Motor neuron (in vitro differentiated cells): ENCODE data around the gene NCKAP5. TPM values are rescaled to one million over a fixed set of nuclear protein-coding genes. Genes with fewer than 3 reads are reported as not detected.

Experiments
- ATAC-seq, 8 experiments: fragments of 200-7000 bp; cut with Tn5 transposase; replicated peaks in 6 of 8; 2 replicates each; pipeline ENCODE4 v1.8.0; 2021; ENCODE audit warnings: mild to moderate bottlenecking in 8 of 8, moderate library complexity in 8 of 8
- H3K27ac ChIP-seq, 2 donors: fragments of 250-450 bp; sonication (Bioruptor Pico); 2 replicates each; pipeline ENCODE4 v1.9.0; 2021; ENCODE audit warnings: antibody characterized with exemption in 2 of 2, mild to moderate bottlenecking in 2 of 2, moderate library complexity in 1 of 2
- H3K4me1 ChIP-seq, 2 donors: fragments of 250-450 bp; sonication (Bioruptor Pico); replicated peaks in 1 of 2; 2 replicates each; pipeline ENCODE4 v1.6.1; 2021; ENCODE audit warnings: antibody characterized with exemption in 2 of 2, mild to moderate bottlenecking in 2 of 2, moderate library complexity in 1 of 2
- H3K4me3 ChIP-seq, 5 donors: fragments of 250-450 bp; sonication (Bioruptor Pico); 2 replicates each; pipeline ENCODE4 v1.9.0; 2021; ENCODE audit warnings: antibody characterized with exemption in 5 of 5, mild to moderate bottlenecking in 5 of 5, moderate library complexity in 4 of 5
- WGBS, 10 experiments: fragments of 450-650 bp; shearing (Covaris generic); methylation state at CpG; one replicate each; pipeline ENCODE4 v1.0.0; 2022; 5-methylcytosine and 5-hydroxymethylcytosine counted together
- in situ Hi-C, 9 experiments: fragments of 400-800 bp; cut with MboI; loops; one replicate each; pipeline ENCODE4 v1.15.0; 2021; ENCODE audit warnings: low sequenced_read_pairs in 9 of 9, low pct_unique_long_range_greater_than_20kb in 2 of 9; ENCODE audit not compliant: unreplicated experiment in 9 of 9
- total RNA-seq, 8 experiments: library from RNA; unstranded; fragments of 300-600 nt; gene quantifications; 2 replicates each; pipeline versions ENCODE4 v1.2.3 to v1.2.4, GENCODE V29; 2022

The NCKAP5 gene
- 10 to 100 TPM in 1 of 8 experiments, 1 to 10 TPM in 6, under 1 TPM in 1; 0.66 to 16.2 (median 5.9) TPM for total RNA-seq

DNA sequence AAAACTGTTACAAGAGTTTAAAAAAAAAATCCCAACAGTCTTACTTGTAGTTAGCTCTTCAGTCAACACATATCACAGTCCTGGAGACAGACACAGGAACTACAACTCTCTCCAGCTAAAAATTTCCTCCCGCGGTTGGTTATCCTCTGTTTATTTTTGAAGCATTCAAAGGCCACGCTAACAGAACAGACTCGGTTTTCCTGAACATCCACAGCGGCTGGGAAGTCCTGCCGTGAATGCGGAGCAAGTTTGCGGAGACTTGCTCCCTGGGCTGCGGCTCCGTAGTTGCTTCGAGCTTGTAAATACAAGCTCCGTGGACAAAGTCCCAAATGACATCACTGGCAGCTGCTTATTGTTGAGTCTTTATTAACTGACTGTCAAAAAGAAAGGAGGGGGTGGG is at the start of gene NCKAP5:
NCKAP5 (minus strand) TSS at position 292 of the 400 bp plus-strand sequence. CDS start 50,937 bp downstream, outside the sequence.
- in situ Hi-C loops = loop anchor here in 1 of 9 experiments (25.0 kb wide), 1 partner anchor 381 kb away; no protein-coding TSS in a partner anchor
- peak; percentile 19 to 72 (median 54) for ATAC-seq
- H3K27ac ChIP-seq = no peak within 1 kb of the TSS
- peak within 1 kb of the TSS in 4 of 5 donors; percentile 10 to 20 (median 16) for H3K4me3 ChIP-seq
- peaks cover 24 to 27% of the 10 kb centered on the region in 2 donors for H3K4me1 ChIP-seq
- WGBS, 10 experiments = 2 to 40% (median 7%) methylated on average over 1 to 8 of the region's 12 CpGs; no CpG with 5 or more reads in 1 of the 10 experiments

DNA sequence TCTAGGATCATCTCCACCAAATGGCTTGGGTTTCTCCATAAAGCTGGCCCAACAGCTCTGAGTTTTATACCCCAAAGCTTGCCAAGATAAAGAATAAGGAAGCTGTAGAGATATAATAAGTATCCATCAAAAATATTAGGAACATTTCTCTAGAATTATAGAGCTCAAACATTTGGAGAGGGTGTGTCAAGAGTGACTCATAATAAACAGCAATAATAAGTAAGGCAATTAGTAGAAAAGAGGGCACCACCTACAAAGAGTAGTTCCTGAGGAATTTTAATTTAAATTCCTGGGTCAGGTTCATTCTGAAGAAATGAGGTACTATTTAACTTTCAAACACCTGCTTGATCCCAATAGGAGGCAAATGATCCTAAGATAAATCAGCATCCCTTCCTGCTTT is 41.4 kb upstream of the NCKAP5 start:
- peak in 1 of 8 experiments; percentile 9 for ATAC-seq
- in situ Hi-C loops = no loop called here
- H3K4me1 ChIP-seq = peaks cover 19 to 39% of the 10 kb centered on the region in 2 donors
- H3K4me3 ChIP-seq = no peak overlapping the region
- no peak overlapping the region for H3K27ac ChIP-seq

DNA sequence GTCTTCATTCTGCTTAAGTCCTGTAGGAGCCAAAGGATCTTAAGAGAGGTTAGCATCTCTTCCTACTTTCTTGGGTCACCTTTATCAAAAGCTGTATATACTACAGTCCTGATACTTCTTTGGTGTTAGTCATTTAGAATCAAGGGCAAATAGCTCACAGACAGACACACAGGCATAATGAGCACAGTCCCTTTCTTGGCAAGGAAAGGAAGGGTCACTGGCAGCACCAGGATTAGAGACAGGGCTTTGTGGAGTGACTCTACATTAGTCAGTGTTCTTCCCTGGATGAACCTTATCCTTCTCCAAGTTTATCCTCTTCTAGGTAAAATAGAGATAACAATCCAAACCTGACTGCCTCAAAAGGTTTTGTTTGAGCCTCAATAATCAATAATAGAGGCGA is 40.0 kb upstream of the NCKAP5 start:
- Histone ChIP-seq H3K4me1 (peaks cover 19 to 39% of the 10 kb centered on the region in 2 donors), H3K4me3 (no peak overlapping the region), H3K27ac (no peak overlapping the region)
- in situ Hi-C loops = no loop called here
- WGBS, 10 experiments = 60 to 100% (median 93%) methylated on average over 1 of the region's 1 CpG; no CpG with 5 or more reads in 4 of the 10 experiments
- ATAC-seq = no peak

DNA sequence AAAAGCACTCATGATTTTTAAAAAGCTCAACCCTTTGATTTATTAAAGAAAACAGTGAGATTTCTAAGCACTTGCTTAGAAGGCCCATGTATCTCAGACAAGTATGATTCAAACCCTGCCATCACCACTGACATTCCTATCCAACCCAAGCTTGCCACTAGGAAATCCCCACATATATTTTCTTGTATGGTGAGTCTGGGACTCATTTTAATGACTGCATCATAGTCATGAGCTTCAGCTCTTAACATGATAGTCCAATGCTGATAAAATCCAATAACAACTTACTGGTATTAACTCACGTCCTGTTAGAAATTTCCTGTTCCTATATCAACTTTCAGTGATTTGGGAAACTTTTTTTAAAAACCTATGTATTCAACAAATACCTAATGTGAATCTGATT is 39.4 kb upstream of the NCKAP5 start:
- WGBS, 10 experiments = 83 to 100% (median 100%) methylated on average over 1 of the region's 1 CpG; no CpG with 5 or more reads in 1 of the 10 experiments
- in situ Hi-C loops = no loop called here
- H3K4me1 ChIP-seq = peaks cover 19 to 39% of the 10 kb centered on the region in 2 donors
- no peak overlapping the region for H3K27ac ChIP-seq
- no peak for ATAC-seq
- H3K4me3 ChIP-seq = no peak overlapping the region

DNA sequence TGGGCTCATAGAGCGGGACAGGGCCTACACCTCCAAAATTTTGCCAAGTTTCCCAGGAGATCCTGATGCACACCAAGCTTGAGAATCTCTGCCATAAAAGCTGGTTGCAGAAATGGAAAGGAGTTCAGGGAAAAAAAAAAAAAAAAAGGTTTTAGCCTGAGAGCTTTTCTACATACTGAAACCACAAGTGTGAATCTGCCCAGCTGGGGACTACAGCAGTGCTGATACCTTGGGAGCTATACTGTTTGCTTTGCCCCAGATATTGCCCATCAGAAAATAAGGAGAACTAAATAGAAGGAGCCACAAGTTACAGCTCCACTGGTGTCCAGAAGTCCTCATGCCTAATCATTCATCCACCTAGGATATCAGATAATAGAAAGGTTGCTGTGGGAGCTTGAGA is 38.4 kb upstream of the NCKAP5 start:
- no peak for ATAC-seq
- in situ Hi-C loops = no loop called here
- no peak overlapping the region for H3K27ac ChIP-seq
- H3K4me3 ChIP-seq = no peak overlapping the region
- 100% methylated on average over 1 of the region's 1 CpG; no CpG with 5 or more reads in 7 of the 10 experiments for WGBS, 10 experiments
- H3K4me1 ChIP-seq = peaks cover 19 to 39% of the 10 kb centered on the region in 2 donors

DNA sequence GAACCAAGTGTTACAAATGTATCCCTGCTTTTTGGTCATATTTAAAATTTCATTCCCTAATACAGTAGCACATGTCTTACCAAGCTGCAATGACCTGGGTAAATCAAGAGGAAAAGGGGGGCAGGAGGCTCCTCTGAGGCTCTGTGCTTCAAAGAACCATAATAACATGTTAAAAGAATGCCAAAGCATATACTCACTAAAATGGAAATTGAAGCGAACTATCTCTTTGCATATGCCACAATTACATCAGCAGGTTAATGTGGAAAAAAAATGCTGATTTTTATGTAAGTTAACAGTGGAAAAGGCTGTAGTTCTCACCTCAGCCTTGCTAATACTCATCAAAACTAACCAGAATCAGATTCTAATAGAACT is 37.5 kb upstream of the NCKAP5 start:
- in situ Hi-C loops = no loop called here
- Histone ChIP-seq H3K4me3 (no peak overlapping the region), H3K27ac (no peak overlapping the region), H3K4me1 (peaks cover 15 to 31% of the 10 kb centered on the region in 2 donors)
- ATAC-seq = peak in 4 of 8 experiments; percentile 51 to 71 (median 57)
- 0 to 100% (median 29%) methylated on average over 1 of the region's 1 CpG; no CpG with 5 or more reads in 2 of the 10 experiments for WGBS, 10 experiments

DNA sequence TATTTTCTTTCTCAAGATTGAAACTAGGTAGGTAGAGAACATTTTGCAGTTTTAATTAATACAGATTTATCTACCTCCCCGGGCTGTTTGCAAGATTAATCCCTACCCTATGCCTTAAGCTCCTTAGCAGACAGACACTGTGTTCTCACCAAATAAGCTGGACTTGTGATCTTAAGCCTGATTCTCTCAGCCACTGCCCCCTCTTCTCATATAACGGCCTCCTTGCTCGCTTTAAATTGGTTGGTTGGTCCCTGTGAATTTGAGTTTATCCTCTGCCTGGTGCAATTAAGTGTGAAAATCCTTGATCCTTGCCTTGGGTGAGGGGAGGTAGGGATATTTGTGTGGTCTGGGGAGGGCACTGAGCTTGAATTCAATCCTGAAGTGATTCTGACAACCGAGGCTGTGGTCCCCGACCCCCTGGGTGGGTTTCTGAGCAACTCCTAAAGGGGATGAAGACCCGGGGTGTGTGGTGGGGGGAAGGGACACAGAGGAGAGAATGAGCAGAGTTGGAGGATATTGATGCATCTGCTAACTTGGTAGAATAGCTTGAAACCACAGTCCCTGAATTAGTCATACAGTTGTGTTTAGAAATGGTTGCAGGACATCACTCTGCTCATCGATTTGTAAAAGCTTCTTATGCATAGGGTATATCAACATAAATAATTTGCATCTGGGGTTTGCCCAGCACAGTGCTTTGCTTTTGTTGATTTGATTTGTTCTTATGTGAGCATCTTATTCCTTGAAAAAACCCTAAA is 36.9 kb upstream of the NCKAP5 start:
- H3K4me1 ChIP-seq = peaks cover 17 to 25% of the 10 kb centered on the region in 2 donors
- no peak overlapping the region for H3K4me3 ChIP-seq
- in situ Hi-C loops = no loop called here
- H3K27ac ChIP-seq = no peak overlapping the region
- peak in 6 of 8 experiments; percentile 21 to 79 (median 63) for ATAC-seq
- 0 to 73% (median 37%) methylated on average over 1 to 7 of the region's 7 CpGs; no CpG with 5 or more reads in 2 of the 10 experiments for WGBS, 10 experiments

DNA sequence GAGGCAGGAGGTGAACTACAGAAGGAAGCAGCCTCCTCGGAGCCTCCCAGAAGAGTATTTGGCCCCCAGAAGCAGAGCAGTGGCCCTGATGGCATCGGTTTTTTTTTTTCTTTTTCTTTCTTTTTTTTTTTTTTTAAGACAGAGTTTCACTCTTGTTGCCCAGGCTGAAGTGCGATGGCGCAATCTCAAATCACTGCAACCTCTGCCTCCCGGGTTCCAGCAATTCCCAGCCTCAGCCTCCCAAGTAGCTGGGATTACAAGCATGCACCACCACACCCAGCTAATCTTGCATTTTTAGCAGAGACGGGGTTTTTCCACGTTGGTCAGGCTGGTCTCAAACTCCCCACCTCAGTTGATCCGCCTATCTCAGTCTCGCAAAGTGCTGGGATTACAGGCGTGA is 34.8 kb upstream of the NCKAP5 start:
- Histone ChIP-seq H3K4me3 (no peak overlapping the region), H3K27ac (no peak overlapping the region), H3K4me1 (peaks cover 22 to 27% of the 10 kb centered on the region in 2 donors)
- in situ Hi-C loops = no loop called here
- no peak for ATAC-seq
- 83 to 100% (median 93%) methylated on average over 1 to 7 of the region's 10 CpGs; no CpG with 5 or more reads in 1 of the 10 experiments for WGBS, 10 experiments

DNA sequence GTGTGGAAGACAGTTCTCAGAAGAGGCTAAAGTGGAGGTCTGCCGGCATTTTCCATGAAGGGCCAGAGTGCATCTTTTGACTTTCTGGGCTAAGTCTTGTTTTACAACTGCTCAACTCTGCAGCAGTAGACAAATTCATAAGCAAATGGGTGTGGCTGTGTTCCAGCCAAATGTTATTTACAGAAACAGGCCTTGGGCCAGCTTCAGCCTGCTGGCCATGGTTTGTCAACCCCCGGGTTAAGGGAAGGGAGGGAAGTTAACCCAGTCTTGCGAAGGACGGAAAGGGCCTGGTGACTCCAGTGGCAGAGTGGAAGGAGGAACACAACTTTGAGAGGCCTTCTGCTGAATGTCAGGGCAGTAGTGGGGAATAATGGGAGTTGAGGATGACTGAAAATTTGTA is 34.3 kb upstream of the NCKAP5 start:
- Histone ChIP-seq H3K27ac (no peak overlapping the region), H3K4me1 (peaks cover 22 to 27% of the 10 kb centered on the region in 2 donors), H3K4me3 (no peak overlapping the region)
- WGBS, 10 experiments = 0 to 100% (median 80%) methylated on average over 1 to 4 of the region's 4 CpGs; no CpG with 5 or more reads in 1 of the 10 experiments
- peak in 3 of 8 experiments; percentile 81 to 85 (median 84) for ATAC-seq
- in situ Hi-C loops = no loop called here

DNA sequence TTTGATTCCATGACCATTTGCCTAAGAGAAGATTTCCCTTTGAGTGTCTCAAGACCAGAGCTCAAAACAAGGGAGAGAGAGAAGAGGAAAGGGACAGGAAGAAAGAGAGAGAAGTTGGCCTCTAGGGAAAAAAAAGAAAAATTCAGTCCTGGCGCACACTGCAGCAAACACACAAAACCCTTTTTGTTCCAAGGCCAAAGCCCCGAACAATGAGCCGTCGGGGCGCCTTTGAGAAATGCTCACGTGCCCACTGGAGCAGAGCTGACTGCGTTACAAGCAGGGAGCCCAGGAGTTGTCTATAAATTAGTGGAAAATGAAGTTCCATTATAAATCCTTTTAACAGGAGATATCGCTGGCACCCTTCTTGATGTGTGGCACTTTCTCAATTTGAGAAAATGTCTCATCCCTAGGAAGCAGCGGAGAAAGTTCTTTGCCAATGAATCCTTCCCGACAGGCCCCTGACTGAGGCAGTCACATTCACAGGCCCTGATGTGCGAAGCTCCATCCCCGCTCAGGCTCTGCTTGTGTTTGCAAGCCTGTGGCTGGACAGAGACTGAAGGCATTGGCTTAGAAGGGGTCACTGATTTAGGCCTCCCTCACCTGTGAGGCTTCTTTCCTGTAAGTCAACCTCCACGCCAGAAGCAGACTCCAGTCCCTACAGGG is 32.1 kb upstream of the NCKAP5 start:
- 17 to 100% (median 71%) methylated on average over 1 to 13 of the region's 13 CpGs; no CpG with 5 or more reads in 1 of the 10 experiments for WGBS, 10 experiments
- Histone ChIP-seq H3K4me3 (no peak overlapping the region), H3K27ac (peak overlapping the region in 1 of 2 donors; percentile 19), H3K4me1 (peaks cover 15 to 25% of the 10 kb centered on the region in 2 donors)
- in situ Hi-C loops = no loop called here
- peak in 5 of 8 experiments; percentile 76 to 88 (median 81) for ATAC-seq

DNA sequence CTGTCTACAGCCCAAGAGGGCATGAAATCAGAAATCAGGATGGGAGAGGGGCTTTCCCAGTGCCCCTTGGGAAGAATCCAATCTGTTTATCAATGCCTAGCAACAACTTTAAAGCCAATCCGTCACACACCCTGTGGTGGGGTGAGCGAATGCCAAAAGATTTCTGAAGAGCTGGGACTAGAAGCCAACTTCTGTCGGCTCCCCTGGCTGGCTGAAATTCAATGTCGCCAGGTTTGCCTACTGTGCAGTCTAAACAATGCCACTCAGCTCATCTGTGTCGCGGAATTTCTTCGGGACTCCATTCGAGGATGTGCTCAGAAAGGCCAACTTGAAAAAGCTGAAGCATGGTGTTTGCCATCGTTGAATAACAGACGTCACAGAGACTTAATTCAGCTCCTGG is 31.5 kb upstream of the NCKAP5 start:
- Histone ChIP-seq H3K27ac (no peak overlapping the region), H3K4me3 (no peak overlapping the region), H3K4me1 (peaks cover 10 to 21% of the 10 kb centered on the region in 2 donors)
- ATAC-seq = peak in 3 of 8 experiments; percentile 7 to 12 (median 7)
- 51 to 100% (median 80%) methylated on average over 1 to 7 of the region's 10 CpGs; no CpG with 5 or more reads in 3 of the 10 experiments for WGBS, 10 experiments
- in situ Hi-C loops = loop anchor here in 2 of 9 experiments (25.0 kb wide), 1 partner anchor 187 kb away; no protein-coding TSS in a partner anchor

DNA sequence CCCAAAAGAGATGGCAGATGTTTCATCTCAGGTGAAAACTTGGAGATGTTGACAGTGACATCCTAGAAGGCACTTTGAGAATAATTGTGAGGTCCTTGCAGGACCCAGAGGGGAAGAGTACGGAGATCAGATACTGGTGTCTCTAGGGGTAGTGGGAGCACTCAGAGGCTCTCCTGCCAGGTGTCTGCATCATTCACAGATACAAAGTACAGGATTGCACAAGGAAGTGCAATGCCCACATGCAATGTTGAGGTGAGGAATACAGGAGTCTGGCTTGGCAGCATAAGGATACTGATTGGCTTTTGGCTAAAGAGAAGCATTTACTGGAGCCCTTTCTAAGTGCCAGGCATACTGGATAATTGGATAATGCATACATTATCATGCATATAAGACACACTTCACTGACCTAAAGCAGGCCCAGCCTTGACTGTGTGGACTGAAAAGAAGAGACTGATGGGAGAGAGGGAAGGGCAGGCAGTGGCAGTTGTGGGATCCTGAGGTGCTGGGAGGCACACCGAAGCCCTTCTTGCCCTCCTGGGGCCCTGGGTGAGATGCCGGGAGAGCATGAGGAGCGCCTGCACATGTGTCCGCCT is 31.0 kb upstream of the NCKAP5 start:
- in situ Hi-C loops = loop anchor here in 2 of 9 experiments (25.0 kb wide), 1 partner anchor 188 kb away; no protein-coding TSS in a partner anchor
- no peak overlapping the region for H3K4me3 ChIP-seq
- H3K4me1 ChIP-seq = peaks cover 9 to 21% of the 10 kb centered on the region in 2 donors
- ATAC-seq = peak in 2 of 8 experiments; percentile 4 to 11
- 40 to 100% (median 94%) methylated on average over 1 to 5 of the region's 5 CpGs; no CpG with 5 or more reads in 6 of the 10 experiments for WGBS, 10 experiments
- no peak overlapping the region for H3K27ac ChIP-seq
